Tibial nerve (tissue), 4 donors: ENCODE measurements around the gene RPS8. TPM values are rescaled to one million over a fixed set of nuclear protein-coding genes. Genes with fewer than 3 reads are reported as not detected.

Experiments
- DNase-seq, 2 donors: peaks; one replicate each; pipeline ENCODE4 v3.0.0-alpha.2; 2019; ENCODE audit warnings: low spot score in 2 of 2
- H3K27ac ChIP-seq, 4 donors: fragments of 200-600 bp; sonication (generic) in 3 of 4; one replicate each; pipeline ENCODE4 v1.5.1; 2017 to 2019; ENCODE audit warnings: mild to moderate bottlenecking in 1 of 4
- H3K27me3 ChIP-seq, 2 donors: fragments of 200-600 bp; sonication (generic) in 1 of 2; one replicate each; pipeline versions ENCODE4 v1.5.1 to v1.6.0; 2017 to 2019
- H3K36me3 ChIP-seq, 3 donors: fragments of 200-600 bp; sonication (generic); one replicate each; pipeline ENCODE4 v1.5.1; 2018 to 2019
- H3K4me1 ChIP-seq, 4 donors: fragments of 200-600 bp; sonication (generic) in 3 of 4; one replicate each; pipeline ENCODE4 v1.5.1; 2017 to 2019
- H3K4me3 ChIP-seq, 4 donors: fragments of 200-600 bp; sonication (generic) in 3 of 4; one replicate each; pipeline ENCODE4 v1.5.1; 2017 to 2019; ENCODE audit warnings: mild to moderate bottlenecking in 1 of 4, moderate library complexity in 1 of 4
- H3K9me3 ChIP-seq, 4 donors: fragments of 200-600 bp; sonication (generic) in 3 of 4; one replicate each; pipeline ENCODE4 v1.5.1; 2017 to 2019
- CTCF ChIP-seq, 5 experiments: fragments of 200-600 bp in 3 of 5; fragments of 450-650 bp in 2 of 5; sonication (generic) in 3 of 5; IDR thresholded peaks; one replicate each; pipeline ENCODE4 v1.5.1; 2016 to 2019; ENCODE audit warnings: antibody characterized with exemption in 5 of 5, mild to moderate bottlenecking in 3 of 5, moderate library complexity in 2 of 5
- EP300 ChIP-seq, 2 donors: sonication (generic); formaldehyde crosslinking; IDR thresholded peaks; one replicate each; pipeline ENCODE4 v1.6.1; 2017; ENCODE audit warnings: antibody characterized with exemption in 2 of 2, mild to moderate bottlenecking in 1 of 2
- POLR2A ChIP-seq, 2 donors: fragments of 450-650 bp; IDR thresholded peaks; one replicate each; pipeline ENCODE4 v1.6.1; 2017; ENCODE audit warnings: antibody characterized with exemption in 2 of 2, mild to moderate bottlenecking in 2 of 2, moderate library complexity in 2 of 2
- WGBS, 2 donors: methylation state at CpG; one replicate each; pipeline ENCODE4 v1.1.5; 2018; 5-methylcytosine and 5-hydroxymethylcytosine counted together
- total RNA-seq, 4 donors: library from RNA; depleted of rRNA; stranded (reverse); fragments of >200 nt; gene quantifications; one replicate each; pipeline ENCODE4 v1.1.0, GENCODE V29; 2016

Gene RPS8
- total RNA-seq, 4 donors from 2014 or later: 2,048 to 2,345 (median 2,235) TPM

GRCh38 chr1:44817307-44817706 is 42.0 kb downstream of the RPS8 start:
- Histone ChIP-seq H3K36me3 (peaks cover 0 to 5% (median 0%) of the 10 kb centered on the region in 3 donors), H3K4me1 (peaks cover 0 to 63% (median 28%) of the 10 kb centered on the region in 4 donors), H3K4me3 (no peak overlapping the region), H3K27me3 (no peaks in the 10 kb centered on the region), H3K27ac (no peak overlapping the region), H3K9me3 (no peaks in the 10 kb centered on the region)
- 78 to 90% methylated on average over 2 of the region's 2 CpGs for WGBS, 2 donors
- DNase-seq: no peak
- no peak for TF ChIP-seq EP300 (IDR thresholded peaks at IDR 0.05)
- TF ChIP-seq CTCF (IDR thresholded peaks at IDR 0.05): no peak
- no peak for TF ChIP-seq POLR2A (IDR thresholded peaks at IDR 0.05)

GRCh38 chr1:44817771-44818495 is 42.6 kb downstream of the RPS8 start:
- Histone ChIP-seq H3K36me3 (peaks cover 0 to 12% (median 0%) of the 10 kb centered on the region in 3 donors), H3K27me3 (no peaks in the 10 kb centered on the region), H3K4me1 (peaks cover 0 to 63% (median 26%) of the 10 kb centered on the region in 4 donors), H3K4me3 (no peak overlapping the region), H3K9me3 (no peaks in the 10 kb centered on the region), H3K27ac (peak overlapping the region in 2 of 4 donors; percentile 40 to 96)
- no peak for TF ChIP-seq POLR2A (IDR thresholded peaks at IDR 0.05)
- TF ChIP-seq EP300 (IDR thresholded peaks at IDR 0.05): no peak
- TF ChIP-seq CTCF (IDR thresholded peaks at IDR 0.05): no peak
- 93 to 95% methylated on average over 11 of the region's 11 CpGs for WGBS, 2 donors
- DNase-seq: peak in 1 of 2 donors; percentile 7

GRCh38 chr1:44819196-44819607 is 43.9 kb downstream of the RPS8 start:
- Histone ChIP-seq H3K9me3 (no peaks in the 10 kb centered on the region), H3K4me1 (peaks cover 0 to 59% (median 16%) of the 10 kb centered on the region in 4 donors), H3K4me3 (peak overlapping the region; percentile 13 to 66 (median 42)), H3K27ac (peak overlapping the region; percentile 71 to 96 (median 96)), H3K36me3 (peaks cover 0 to 16% (median 0%) of the 10 kb centered on the region in 3 donors), H3K27me3 (no peaks in the 10 kb centered on the region)
- DNase-seq: peak in 1 of 2 donors; percentile 12
- 13 to 16% methylated on average over 13 of the region's 13 CpGs for WGBS, 2 donors
- no peak for TF ChIP-seq CTCF (IDR thresholded peaks at IDR 0.05)
- TF ChIP-seq POLR2A (IDR thresholded peaks at IDR 0.05): no peak
- no peak for TF ChIP-seq EP300 (IDR thresholded peaks at IDR 0.05)

GRCh38 chr1:44819608-44820327 is 44.4 kb downstream of the RPS8 start:
- Histone ChIP-seq H3K4me3 (peak overlapping the region; percentile 28 to 66 (median 58)), H3K27ac (peak overlapping the region; percentile 71 to 96 (median 96)), H3K9me3 (no peaks in the 10 kb centered on the region), H3K4me1 (peaks cover 0 to 53% (median 15%) of the 10 kb centered on the region in 4 donors), H3K36me3 (peaks cover 0 to 16% (median 0%) of the 10 kb centered on the region in 3 donors), H3K27me3 (no peaks in the 10 kb centered on the region)
- 5 to 7% methylated on average over 28 to 33 of the region's 33 CpGs for WGBS, 2 donors
- peak; percentile 50 to 72 for DNase-seq
- TF ChIP-seq POLR2A (IDR thresholded peaks at IDR 0.05) (peak; percentile 83 to 87), CTCF (IDR thresholded peaks at IDR 0.05) (peak in 1 of 5 experiments; percentile 33), EP300 (IDR thresholded peaks at IDR 0.05) (peak; percentile 12 to 99)
